HG03469 (cell line): Measurements from ENCODE around the gene DNMT3L.
"Not testable (repeated sequence)": the region's sequence is repeated elsewhere in the genome, so short reads cannot be mapped to it uniquely, and the experiment has no call there.

Source experiments
- ATAC-seq: cut with Tn5 transposase; IDR thresholded peaks from one replicate; pipeline ENCODE4 v1.9.1; 2021; ENCODE audit warnings: mild to moderate bottlenecking, moderate library complexity, moderate number of reproducible peaks; ENCODE audit not compliant: unreplicated experiment

DNMT3L gene

GRCh38 chr21:44261675-44262295 is at the start of gene DNMT3L:
TSS of gene DNMT3L (minus strand) at chr21:44261897. CDS start at chr21:44261259, 638 bp downstream.
- ATAC-seq, result no peak

- ATAC-seq, result no peak
Observed at GRCh38 chr21:44310628-44311507, 49.2 kb upstream of the DNMT3L start.

- no peak for ATAC-seq
Observed at GRCh38 chr21:44306936-44307704, 45.4 kb upstream of the DNMT3L start.

- ATAC-seq, result no peak
Observed at GRCh38 chr21:44305691-44306090, 44.0 kb upstream of the DNMT3L start.

- no peak for ATAC-seq
Observed at GRCh38 chr21:44304877-44305293, 43.2 kb upstream of the DNMT3L start.

- no peak for ATAC-seq
Observed at GRCh38 chr21:44304011-44304616, 42.4 kb upstream of the DNMT3L start.

GRCh38 chr21:44303490-44303981 is 41.8 kb upstream of the DNMT3L start:
- no peak for ATAC-seq

GRCh38 chr21:44302573-44303401 is 41.1 kb upstream of the DNMT3L start:
- not testable (repeated sequence) for ATAC-seq

GRCh38 chr21:44301961-44302406 is 40.3 kb upstream of the DNMT3L start:
- no peak for ATAC-seq

GRCh38 chr21:44301141-44301540 is 39.4 kb upstream of the DNMT3L start:
- ATAC-seq, result no peak

GRCh38 chr21:44300262-44300959 is 38.7 kb upstream of the DNMT3L start:
- ATAC-seq, result peak; percentile 7

- peak; percentile 35 for ATAC-seq
Observed at GRCh38 chr21:44299458-44300261, 38.0 kb upstream of the DNMT3L start, which contains the start of gene PFKL. TSS of gene PFKL (plus strand) at chr21:44300053. CDS start at chr21:44300106, 53 bp downstream.

- no peak for ATAC-seq
Observed at GRCh38 chr21:44299085-44299457, 37.4 kb upstream of the DNMT3L start.

- ATAC-seq, result no peak
Observed at GRCh38 chr21:44298301-44298700, 36.6 kb upstream of the DNMT3L start.

- ATAC-seq, result no peak
Observed at GRCh38 chr21:44297525-44298290, 36.0 kb upstream of the DNMT3L start.

GRCh38 chr21:44296916-44297315 is 35.2 kb upstream of the DNMT3L start:
- ATAC-seq, result no peak

GRCh38 chr21:44296103-44296519 is 34.4 kb upstream of the DNMT3L start:
- no peak for ATAC-seq

GRCh38 chr21:44295646-44296045 is 33.9 kb upstream of the DNMT3L start:
- no peak for ATAC-seq
